Measurements from ENCODE around the gene CPNE5.

DNA sequence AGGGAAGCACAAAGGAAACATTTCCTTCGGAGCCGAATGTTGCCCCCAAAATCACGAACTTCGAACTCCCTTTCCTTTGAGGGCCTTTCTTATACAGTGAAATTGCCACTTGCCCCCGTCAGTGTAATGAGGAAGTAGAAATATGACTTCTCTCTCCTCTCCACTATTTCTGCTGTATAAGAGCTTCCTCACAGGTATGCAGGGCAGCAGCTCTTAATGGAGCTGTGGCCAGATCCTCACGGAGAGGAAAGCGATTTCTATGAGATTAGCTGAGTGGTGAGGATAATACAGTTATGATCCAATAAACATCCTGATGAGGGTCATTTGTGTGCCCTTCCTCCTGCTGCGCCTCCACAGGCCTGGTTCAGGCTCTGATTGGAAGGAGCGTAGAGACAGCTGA lies 10.8 kb upstream of the CPNE5 start:
- TF ChIP-seq, protein P1, sequence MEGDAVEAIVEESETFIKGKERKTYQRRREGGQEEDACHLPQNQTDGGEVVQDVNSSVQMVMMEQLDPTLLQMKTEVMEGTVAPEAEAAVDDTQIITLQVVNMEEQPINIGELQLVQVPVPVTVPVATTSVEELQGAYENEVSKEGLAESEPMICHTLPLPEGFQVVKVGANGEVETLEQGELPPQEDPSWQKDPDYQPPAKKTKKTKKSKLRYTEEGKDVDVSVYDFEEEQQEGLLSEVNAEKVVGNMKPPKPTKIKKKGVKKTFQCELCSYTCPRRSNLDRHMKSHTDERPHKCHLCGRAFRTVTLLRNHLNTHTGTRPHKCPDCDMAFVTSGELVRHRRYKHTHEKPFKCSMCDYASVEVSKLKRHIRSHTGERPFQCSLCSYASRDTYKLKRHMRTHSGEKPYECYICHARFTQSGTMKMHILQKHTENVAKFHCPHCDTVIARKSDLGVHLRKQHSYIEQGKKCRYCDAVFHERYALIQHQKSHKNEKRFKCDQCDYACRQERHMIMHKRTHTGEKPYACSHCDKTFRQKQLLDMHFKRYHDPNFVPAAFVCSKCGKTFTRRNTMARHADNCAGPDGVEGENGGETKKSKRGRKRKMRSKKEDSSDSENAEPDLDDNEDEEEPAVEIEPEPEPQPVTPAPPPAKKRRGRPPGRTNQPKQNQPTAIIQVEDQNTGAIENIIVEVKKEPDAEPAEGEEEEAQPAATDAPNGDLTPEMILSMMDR (IDR thresholded peaks at IDR 0.05), result no peak
- no peak for TF ChIP-seq EZH2 (IDR thresholded peaks at IDR 0.05)
- no peak for TF ChIP-seq EZH2phosphoT487 (IDR thresholded peaks at IDR 0.05)
